Endodermal cell (in vitro differentiated cells): Measurements from ENCODE around the gene FBXW12. TPM values are rescaled to one million over a fixed set of nuclear protein-coding genes. Genes with fewer than 3 reads are reported as not detected.

Source experiments
- DNase-seq: peaks from one replicate; pipeline ENCODE4 v3.0.0-alpha.2; 2017
- H3K27ac ChIP-seq: 2 replicates; pipeline ENCODE4 v1.5.1; 2013; ENCODE audit warnings: mild to moderate bottlenecking, low read depth, low read length, moderate library complexity
- H3K27me3 ChIP-seq: 2 replicates; pipeline ENCODE4 v1.6.1; 2013; ENCODE audit warnings: mild to moderate bottlenecking, low read length, moderate library complexity; ENCODE audit not compliant: insufficient read depth, control insufficient read depth, poor library complexity, severe bottlenecking
- H3K36me3 ChIP-seq: 2 replicates; pipeline ENCODE4 v1.7.0; 2013; ENCODE audit warnings: mild to moderate bottlenecking, low read length, moderate library complexity; ENCODE audit not compliant: control insufficient read depth, insufficient read depth
- H3K4me1 ChIP-seq: one replicate; pipeline ENCODE4 v1.7.0; 2013; ENCODE audit warnings: low read length; ENCODE audit not compliant: control insufficient read depth, insufficient read depth
- H3K4me3 ChIP-seq: 2 replicates; pipeline ENCODE4 v1.5.1; 2013; ENCODE audit warnings: mild to moderate bottlenecking, low read length, moderate library complexity
- H3K9ac ChIP-seq: 2 replicates; pipeline ENCODE4 v1.6.1; 2013; ENCODE audit warnings: mild to moderate bottlenecking, low read length, moderate library complexity; ENCODE audit not compliant: poor library complexity, severe bottlenecking; ENCODE audit errors: extremely low read depth
- H3K9me3 ChIP-seq: 2 replicates; pipeline ENCODE4 v1.6.1; 2013; ENCODE audit warnings: mild to moderate bottlenecking, low read length, moderate library complexity; ENCODE audit not compliant: control insufficient read depth
- H3K27ac Mint-ChIP-seq: 2 replicates; pipeline ENCODE4 v1.8.0; 2020; ENCODE audit warnings: mixed read lengths
- H3K27me3 Mint-ChIP-seq: 2 replicates; pipeline ENCODE4 v1.8.0; 2021; ENCODE audit warnings: mild to moderate bottlenecking, mixed read lengths; ENCODE audit not compliant: insufficient read depth
- H3K36me3 Mint-ChIP-seq: 2 replicates; pipeline ENCODE4 v1.8.0; 2020; ENCODE audit warnings: low read depth, mixed read lengths
- H3K4me1 Mint-ChIP-seq: 2 replicates; pipeline ENCODE4 v1.8.0; 2020; ENCODE audit warnings: mixed read lengths
- H3K4me3 Mint-ChIP-seq: 2 replicates; pipeline ENCODE4 v1.8.0; 2020; ENCODE audit warnings: mild to moderate bottlenecking, moderate library complexity, mixed read lengths
- H3K9me3 Mint-ChIP-seq: 2 replicates; pipeline ENCODE4 v1.8.0; 2020; ENCODE audit warnings: mild to moderate bottlenecking, mixed read lengths
- CTCF ChIP-seq: fragments of 200-600 bp; sonication (generic); conservative IDR thresholded peaks from 2 replicates; pipeline ENCODE4 v1.5.0; 2021; ENCODE audit warnings: antibody characterized with exemption, mild to moderate bottlenecking
- WGBS, 2 experiments: methylation state at CpG; one replicate each; pipeline versions ENCODE4 v1.1.5 to v1.1.7; 2013; ENCODE audit warnings: missing lambda C conversion rate in 2 of 2, mixed read lengths in 1 of 2; ENCODE audit not compliant: insufficient coverage in 1 of 2, insufficient read length in 1 of 2; 5-methylcytosine and 5-hydroxymethylcytosine counted together
- total RNA-seq, 2 donors: library from RNA; stranded (reverse); fragmentation: NEBNext Ultra II Directional in 1 of 2; extraction: Animal tissue kit (Norgen Biotek cat#: 25700) in 1 of 2; gene quantifications; 2 replicates in 1 of 2; 3 replicates in 1 of 2; pipeline ENCODE4 v1.2.1, GENCODE V29; 2021

Gene FBXW12
- total RNA-seq, 2 donors from 2014 or later, result 0.13 to 1.4 TPM

- peaks cover 6% of the 10 kb centered on the region for H3K4me1 Mint-ChIP-seq
- peak; percentile 98 for DNase-seq
- Histone ChIP-seq H3K27me3 (no peaks in the 10 kb centered on the region), H3K36me3 (peaks cover 34% of the 10 kb centered on the region), H3K9me3 (no peaks in the 10 kb centered on the region), H3K4me3 (no peak overlapping the region), H3K9ac (no peak overlapping the region), H3K4me1 (no peaks in the 10 kb centered on the region), H3K27ac (no peak overlapping the region)
- H3K27me3 Mint-ChIP-seq, result no peaks in the 10 kb centered on the region
- WGBS, 2 experiments, result 55 to 62% methylated on average over 6 to 7 of the region's 7 CpGs
- no peaks in the 10 kb centered on the region for H3K9me3 Mint-ChIP-seq
- H3K27ac Mint-ChIP-seq, result no peak overlapping the region
- peak; percentile 100 for TF ChIP-seq CTCF
- H3K36me3 Mint-ChIP-seq, result peaks cover 30% of the 10 kb centered on the region
- no peak overlapping the region for H3K4me3 Mint-ChIP-seq
These were observed 63.9 kb downstream of the FBXW12 start for GRCh38 chr3:48435774-48436476.

DNA sequence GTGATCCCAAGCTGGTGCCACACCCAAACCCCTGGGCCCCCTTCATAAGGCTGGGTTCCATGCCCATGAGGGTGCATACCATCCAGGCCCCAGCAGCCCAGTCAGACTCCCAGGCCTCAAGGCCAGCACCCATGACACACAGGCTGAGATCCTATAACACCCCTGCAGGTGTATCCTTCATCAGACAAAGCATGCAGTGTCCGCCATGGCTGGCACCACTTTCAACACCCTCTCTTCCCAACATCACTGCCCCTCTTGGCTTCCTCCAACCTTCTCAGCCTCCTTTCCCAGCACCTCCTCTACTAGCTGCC is 64.4 kb downstream of the FBXW12 start:
- H3K4me1 ChIP-seq, result no peaks in the 10 kb centered on the region
- peaks cover 35% of the 10 kb centered on the region for H3K36me3 ChIP-seq
- no peak overlapping the region for H3K4me3 Mint-ChIP-seq
- H3K9me3 ChIP-seq, result no peaks in the 10 kb centered on the region
- no peaks in the 10 kb centered on the region for H3K27me3 Mint-ChIP-seq
- H3K4me1 Mint-ChIP-seq, result peaks cover 5% of the 10 kb centered on the region
- DNase-seq, result no peak
- H3K27ac Mint-ChIP-seq, result no peak overlapping the region
- H3K9me3 Mint-ChIP-seq, result no peaks in the 10 kb centered on the region
- 29 to 46% methylated on average over 1 of the region's 1 CpG for WGBS, 2 experiments
- no peak overlapping the region for H3K9ac ChIP-seq
- TF ChIP-seq CTCF, result no peak
- H3K4me3 ChIP-seq, result no peak overlapping the region
- no peak overlapping the region for H3K27ac ChIP-seq
- H3K27me3 ChIP-seq, result no peaks in the 10 kb centered on the region
- H3K36me3 Mint-ChIP-seq, result peaks cover 30% of the 10 kb centered on the region

DNA sequence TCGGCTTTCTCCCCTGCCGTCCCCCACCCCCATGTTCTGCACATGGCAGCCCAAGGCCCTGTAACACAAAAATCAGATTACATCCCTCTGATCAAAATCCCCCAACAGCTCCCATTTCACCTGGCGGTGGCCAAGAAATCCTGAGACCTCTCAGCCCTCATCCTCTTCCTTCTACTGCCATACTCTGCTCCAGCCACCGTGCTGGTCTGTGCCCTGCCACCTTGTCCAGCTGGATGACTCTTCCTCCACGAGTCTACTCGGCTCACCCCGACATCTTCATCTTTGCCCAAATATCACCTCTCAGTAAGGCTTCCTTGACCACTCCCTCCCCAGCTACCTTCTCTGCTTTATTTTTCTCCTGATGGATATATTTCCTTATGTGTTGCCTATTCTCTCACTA is 64.8 kb downstream of the FBXW12 start:
- H3K4me1 Mint-ChIP-seq, result peaks cover 4% of the 10 kb centered on the region
- DNase-seq, result peak; percentile 40
- no peaks in the 10 kb centered on the region for H3K27me3 ChIP-seq
- no peak overlapping the region for H3K4me3 Mint-ChIP-seq
- peaks cover 30% of the 10 kb centered on the region for H3K36me3 Mint-ChIP-seq
- peaks cover 35% of the 10 kb centered on the region for H3K36me3 ChIP-seq
- no peaks in the 10 kb centered on the region for H3K4me1 ChIP-seq
- H3K9me3 Mint-ChIP-seq, result no peaks in the 10 kb centered on the region
- no peaks in the 10 kb centered on the region for H3K27me3 Mint-ChIP-seq
- no peaks in the 10 kb centered on the region for H3K9me3 ChIP-seq
- no peak overlapping the region for H3K9ac ChIP-seq
- H3K4me3 ChIP-seq, result no peak overlapping the region
- WGBS, 2 experiments, result 88 to 92% methylated on average over 7 of the region's 7 CpGs
- H3K27ac Mint-ChIP-seq, result no peak overlapping the region
- H3K27ac ChIP-seq, result no peak overlapping the region
- no peak for TF ChIP-seq CTCF
